DLD1 (cell line): ENCODE measurements around the gene TIPRL.
"Not testable (repeated sequence)": the region's sequence is repeated elsewhere in the genome, so short reads cannot be mapped to it uniquely, and the experiment has no call there.

Source experiments
- in situ Hi-C: cut with HindIII; loops from 2 replicates; pipeline ENCODE4 v1.10.0; 2017; ENCODE audit warnings: low sequenced_read_pairs

The TIPRL gene

DNA sequence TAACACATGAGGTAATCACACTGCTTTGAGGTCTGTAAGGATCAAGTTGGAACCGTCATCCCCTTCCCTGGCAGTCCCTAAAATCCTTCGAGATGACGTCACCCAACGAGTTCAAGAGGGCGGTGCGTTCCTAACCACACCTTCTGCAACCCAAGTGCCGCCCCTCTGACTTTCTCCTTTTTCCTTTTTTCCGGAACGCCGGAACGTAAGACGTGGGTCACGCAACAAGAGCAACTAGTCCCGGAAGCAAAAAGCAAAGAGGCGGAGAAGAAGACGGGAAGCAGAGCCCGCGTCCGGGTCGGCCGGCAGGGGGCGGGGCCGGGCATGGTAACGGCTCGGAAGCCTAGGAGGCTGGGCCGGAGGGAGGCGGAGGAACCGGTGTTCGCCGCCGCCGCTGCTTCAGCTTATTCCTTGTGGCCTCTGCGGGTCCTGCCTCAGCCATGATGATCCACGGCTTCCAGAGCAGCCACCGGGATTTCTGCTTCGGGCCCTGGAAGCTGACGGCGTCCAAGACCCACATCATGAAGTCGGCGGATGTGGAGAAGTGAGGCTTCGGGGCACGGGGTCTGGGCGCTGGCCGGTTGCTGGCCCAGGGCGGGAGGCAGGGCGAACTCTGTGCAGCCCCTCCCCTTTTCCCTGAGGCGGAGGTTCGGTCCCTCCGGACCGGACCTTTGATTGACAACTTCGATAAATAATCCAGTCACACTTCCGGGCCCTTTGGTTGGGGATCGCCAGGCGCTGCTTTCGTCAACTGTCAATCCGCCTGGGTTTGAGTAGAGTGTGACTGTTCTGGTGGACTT is at the start of gene TIPRL:
Gene TIPRL (plus strand): TSS at position 325 of the 800 bp plus-strand sequence. CDS start 116 bp downstream, at position 441.
- in situ Hi-C loops = no loop called here

DNA sequence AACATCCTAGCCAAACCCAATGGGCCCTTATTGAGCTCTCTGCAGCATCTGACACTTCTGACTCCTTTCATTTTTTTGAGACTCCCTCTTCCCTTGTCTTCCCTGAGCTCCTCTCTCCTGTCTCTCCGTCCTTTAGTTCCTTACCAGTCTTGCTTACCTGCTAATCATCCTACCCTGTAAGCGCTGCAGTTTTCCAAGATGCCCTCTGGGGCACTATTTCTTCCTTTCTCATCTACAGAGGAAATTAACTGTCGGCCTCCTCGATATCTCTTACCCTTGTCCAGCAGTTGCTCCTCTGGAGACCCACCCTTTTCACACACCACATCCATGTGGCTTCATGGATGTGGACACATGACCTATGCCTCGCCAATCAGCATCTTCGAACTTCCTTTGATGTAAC is 48.8 kb upstream of the TIPRL start:
- in situ Hi-C loops = no loop called here

DNA sequence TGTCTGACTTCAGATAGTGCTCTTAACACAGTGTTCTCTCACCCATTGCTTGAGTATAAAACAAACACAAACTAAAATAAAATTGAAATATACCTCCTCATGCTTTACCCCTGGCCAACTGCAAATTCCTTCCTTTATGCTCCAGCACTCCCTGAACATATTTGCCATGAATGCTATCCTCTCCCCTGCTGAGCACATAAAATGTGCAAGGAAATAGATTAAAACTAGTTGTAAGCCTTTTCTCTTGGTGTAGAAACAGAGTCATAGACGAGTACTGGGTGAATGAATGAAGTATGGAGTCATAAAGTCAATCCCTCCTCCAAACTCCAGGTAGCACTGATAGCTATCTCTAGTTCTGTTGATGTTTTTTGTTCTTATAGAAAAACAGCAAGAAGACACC is 44.6 kb upstream of the TIPRL start:
- in situ Hi-C loops = no loop called here

DNA sequence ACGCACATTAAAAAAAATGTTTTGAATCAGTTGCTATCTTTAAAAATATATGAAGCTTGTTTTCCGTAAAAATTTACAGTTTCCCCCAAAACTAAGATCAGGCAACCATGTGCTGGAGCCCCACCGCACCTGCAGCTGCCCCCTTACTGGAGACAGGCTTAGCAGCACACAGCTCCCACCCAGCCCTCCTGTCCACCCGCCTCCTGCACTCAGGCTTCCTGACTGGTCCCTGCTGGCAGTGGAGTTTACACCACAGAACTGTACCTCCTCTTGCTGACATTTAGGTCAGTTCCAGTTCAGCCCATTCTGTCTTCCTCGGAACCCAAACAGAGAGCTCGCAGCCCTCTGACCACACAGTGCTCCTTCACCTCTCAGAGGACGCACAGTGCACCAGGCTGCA is 44.1 kb upstream of the TIPRL start:
- in situ Hi-C loops = no loop called here

DNA sequence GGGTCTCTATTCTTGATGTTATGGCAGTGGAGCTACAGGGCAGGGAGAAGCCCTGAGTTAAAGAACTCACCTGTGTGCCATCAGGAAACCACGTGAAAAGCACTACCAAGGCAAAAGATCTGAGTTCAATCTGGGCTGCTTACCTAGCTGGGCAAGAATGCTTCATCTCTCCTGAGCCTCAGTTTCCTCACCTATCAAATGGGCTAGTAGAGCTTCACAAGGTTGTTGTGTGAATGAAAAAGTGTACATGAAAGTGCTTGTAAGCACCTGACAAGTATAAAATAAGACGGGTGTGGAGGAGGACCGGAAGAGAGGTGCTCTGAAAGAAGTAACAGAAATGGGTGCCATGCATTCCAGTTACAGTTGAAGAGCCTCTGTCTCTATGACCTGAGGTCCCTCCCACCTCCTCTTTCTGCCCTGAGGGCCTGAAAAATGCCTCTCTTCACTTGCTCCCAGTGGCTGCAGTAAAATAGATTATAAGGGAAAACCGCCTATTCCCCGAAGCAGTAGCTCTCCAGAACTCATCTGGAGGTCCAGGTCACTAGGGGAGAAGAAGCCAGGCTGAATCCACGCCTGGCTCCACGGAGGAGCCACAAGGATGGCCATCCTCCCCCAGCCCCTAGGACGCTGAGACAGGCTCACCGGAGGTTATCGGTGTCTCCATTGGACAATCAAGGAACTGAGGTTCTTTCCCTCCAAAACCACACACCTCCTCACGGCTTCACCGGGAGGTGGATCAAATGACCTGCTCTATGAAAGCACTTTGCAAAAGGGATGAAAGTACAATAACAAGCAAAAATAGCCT is 43.4 kb upstream of the TIPRL start:
- in situ Hi-C loops = no loop called here

DNA sequence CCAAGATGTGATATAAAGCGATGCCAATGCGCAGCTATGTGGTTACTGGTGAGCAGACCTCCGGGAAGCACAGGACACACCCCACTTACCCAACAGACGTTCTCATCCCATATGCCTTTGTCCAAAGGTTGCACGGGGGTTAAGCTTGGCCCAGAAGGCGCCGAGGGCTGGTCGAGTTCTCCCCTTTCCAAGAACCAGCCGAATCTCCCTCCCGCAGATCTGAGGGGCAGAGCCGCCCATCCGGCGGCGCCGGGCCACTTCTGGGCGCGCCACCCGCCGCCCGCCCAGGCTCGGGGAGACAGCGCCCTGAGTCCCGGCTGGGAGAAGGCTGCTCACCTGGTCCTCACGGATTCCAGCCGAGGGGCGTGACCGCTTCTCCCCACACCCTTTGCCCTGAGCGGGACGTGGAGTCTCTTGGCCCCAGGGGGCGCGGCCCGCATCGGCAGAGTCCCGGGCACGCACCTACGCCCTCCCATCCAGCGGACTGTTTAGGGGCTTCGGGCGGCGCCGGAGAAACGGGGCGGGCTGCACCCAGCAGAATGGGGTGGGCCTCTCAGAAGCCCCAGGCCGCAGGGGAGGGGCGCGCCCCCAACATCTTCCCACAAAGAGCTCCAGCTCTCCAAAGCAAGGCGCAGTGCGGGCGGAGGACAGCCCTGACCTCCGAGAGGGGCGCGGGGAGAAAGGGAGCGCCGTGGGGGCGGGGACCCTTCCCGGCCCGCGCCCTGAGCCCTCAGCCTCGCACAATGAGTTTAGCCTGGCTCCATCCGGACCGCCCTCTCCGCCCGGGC is 42.6 kb upstream of the TIPRL start:
- in situ Hi-C loops = no loop called here

DNA sequence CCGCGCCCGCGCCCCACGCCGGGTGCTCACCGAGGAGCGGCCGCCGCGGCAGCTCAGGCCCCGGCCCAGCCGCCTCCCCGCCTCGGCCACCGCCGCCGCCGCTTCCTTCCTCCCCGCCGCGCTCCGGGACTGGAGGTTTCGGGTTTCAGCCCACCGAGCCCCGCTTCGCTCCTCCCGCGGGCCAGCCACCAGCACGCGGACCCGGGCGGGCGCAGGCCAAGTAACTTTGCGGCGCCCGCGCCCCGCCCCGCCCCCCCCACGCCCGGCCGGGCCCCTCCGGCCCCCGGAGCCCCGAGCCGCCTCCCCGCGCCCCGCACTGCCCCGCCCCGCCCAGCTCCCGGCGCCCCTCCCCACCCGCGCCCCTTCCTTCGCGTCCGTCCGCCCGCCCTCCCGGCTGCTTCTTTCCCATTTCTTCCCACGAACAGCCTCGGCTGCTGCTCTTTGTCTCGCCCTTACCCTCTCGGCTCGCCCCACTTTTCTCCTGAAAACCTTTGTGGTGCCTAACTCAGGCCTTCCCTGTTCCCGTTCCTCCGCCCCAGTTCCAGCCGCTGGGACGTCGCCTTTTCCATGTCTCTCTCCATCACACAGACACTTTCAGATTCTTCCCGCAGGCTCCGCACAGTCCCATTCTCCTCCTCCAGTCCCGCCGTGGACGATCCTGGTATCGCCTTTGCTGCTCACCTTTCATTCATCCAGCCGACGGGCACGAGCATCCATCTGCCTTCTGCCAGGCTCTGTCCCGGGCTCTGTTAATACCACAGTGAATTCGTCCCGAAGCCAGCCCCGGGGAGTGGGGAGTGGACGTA is 41.9 kb upstream of the TIPRL start, which contains the start of gene GPR161:
Gene GPR161 (minus strand): TSS at position 222 of the 806 bp plus-strand sequence. CDS start 32,080 bp downstream, outside the sequence.
- in situ Hi-C loops = no loop called here

DNA sequence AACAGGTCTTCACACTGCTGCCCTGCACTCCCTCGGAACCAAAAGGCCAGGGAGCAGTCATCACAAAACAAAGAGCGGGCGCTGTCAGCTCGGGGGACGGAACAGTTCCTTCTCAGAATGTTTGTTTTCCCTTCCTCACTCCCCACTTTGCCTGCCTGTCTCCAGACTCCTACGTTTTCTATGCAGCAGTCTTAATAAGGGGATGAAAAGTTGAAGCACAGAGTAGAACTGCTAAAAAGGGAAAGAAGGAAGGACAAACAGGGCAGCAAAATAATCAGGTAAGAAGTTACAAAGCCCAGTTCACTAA is 41.3 kb upstream of the TIPRL start:
- in situ Hi-C loops = no loop called here

DNA sequence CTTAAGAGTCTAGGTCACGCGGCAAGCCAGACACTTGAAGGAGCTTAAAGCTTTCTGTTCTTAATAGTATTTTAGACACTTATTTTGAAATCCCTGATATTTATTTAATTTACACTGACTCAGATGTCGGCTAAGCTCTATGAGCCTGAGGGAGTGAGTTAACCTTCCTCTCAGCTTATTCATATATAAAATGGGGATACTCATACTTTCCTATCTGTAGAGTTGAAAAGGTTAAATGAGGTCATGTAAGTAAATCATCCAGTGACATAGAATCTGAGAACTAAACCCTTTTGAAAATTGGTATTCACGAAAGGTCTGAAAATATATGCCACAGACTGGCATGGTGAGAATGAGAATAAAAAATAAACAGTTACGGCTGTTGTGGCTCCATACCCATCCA is 40.6 kb upstream of the TIPRL start:
- in situ Hi-C loops = no loop called here

DNA sequence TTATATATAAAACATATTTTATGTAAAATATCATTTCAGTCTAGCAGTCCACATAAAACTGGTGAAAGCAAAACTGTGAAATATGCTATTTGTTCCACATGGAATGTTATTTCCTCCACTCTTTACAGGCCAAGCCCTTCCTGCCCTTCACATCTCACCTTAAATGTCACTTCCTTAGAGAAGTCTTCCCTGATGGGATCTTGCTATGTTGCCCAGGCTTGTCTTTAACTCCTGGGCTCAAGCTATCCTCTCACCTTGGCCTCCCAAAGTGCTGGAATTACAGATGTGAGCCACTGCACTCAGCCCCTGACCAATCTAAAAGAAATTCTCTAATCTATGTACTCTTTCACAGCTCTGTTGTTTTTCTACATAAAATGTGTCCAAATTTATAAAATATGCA is 39.7 kb upstream of the TIPRL start:
- in situ Hi-C loops = no loop called here

DNA sequence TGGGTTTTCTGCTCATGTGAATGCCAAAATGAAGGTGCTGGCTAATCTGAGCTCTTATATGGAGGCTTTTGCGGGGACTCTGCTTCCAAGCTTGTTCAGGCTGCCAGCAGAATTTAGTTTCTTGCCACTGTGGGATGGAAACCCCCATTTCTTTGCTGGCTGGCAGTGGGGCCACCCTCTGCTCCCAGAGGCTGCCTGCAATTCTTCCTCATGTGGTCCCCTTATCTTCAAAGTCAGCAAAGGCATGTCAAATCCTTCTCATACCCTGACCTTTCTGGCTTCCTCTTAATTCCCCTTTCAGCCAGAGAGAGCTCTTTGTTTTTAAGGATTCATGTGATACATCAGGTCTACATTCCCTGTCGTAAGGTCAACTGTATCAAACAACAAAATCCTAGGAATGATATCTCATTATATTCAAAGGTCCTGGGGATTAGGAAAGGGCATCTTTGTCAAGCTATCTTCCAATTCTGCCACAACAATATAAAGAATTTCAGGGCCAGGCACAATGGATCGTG is 36.8 kb upstream of the TIPRL start:
- in situ Hi-C loops = no loop called here

DNA sequence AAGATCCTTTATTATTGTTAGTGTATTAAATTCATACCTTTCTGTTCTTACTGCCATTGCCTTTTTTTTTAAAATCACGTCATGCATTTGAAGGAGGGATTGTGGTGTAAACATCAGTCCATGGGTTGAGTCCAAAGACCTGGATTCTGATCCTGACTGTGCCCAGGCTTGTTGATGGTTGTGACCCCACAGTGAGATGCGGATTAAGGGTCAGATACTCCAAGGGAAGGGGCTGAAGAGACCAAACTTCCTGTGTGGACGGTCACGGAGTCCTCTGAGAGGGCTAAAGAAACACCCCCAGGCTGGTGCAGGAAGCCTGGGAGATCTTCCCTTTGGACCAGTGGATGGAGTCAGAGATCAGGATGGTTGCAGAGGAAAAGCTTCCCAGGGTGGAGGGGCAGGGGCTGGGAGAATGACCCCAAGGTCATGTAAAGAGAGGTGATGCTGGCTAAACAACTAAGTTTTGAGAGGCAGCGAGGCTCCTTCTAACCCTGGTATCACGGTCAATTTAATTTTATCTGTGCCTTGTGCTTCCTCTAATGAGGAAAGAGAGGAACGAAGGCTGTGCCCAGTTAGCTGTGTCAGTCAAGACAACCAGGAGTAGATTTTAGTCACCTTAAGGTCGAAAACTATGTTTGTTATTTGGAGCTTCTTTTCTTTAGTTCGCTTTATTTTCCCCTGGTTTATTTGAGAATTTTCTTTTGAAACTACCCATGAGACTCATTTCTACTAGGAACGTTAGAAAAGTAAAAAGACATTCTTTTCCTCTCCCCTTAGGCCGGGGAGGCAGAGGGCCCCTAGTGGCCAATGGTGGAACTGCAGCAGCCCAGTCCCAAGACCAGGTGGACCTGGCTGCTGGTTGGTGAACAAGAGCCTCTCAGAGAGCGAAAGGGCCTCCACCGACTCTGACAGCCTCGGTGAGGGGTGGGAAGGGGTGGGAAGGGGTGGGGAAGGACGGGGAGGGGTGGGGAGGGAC is 33.3 kb upstream of the TIPRL start:
- in situ Hi-C loops = no loop called here

DNA sequence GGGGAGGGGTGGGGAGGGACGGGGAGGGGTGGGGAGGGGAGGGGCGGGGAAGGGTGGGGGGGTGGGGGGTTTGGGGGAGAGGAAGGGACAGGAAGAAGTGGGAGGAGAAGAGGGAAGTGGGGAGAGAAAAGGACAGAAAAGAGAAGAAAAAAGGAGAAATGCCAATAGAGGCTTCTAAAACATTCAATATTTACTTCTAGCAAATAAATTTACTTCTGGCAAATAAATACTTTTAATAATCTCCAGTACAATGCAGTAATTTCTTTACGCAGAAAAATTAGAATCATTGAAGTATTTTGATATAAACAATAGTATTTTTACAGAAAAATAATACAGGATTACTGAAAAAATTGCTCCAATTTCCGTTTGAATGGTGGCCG is 32.6 kb upstream of the TIPRL start:
- in situ Hi-C loops = no loop called here

DNA sequence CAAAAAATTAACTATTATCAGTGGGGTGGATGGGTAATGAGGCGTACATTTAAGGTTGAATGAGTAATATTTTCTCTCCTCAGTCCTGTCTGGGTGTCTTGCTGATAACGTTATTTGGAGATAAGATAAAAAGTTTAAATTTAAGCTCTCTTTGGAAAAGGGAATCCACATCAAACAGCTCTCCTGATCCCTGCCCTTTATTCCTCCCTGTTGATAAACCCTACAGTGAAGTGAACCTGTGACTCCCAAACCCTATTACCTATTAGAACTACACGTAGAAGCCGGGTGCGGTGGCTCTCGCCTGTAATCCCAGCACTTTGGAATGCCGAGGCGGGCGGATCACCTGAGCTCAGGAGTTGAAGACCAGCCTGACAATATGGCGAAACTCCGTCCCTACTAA is 32.1 kb upstream of the TIPRL start:
- in situ Hi-C loops = no loop called here

DNA sequence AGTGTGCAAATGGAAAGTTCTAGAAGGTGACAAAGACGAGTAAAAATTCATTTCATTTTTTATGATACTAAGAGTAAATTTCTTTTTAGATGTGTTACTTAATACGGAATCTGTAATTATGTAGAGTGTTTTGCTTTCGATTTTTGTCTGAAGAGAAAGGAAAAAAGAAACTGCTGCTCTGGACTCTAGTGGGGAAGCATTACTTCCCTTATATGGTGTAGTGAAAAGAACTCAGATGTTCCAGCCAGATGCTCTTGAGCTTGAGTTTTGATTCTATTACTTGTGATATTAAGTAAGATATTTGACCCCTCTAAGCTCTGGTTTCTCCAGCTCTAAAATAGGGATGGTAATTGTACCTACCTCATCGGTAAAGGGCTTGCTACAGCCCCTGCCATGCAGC is 29.8 kb upstream of the TIPRL start:
- in situ Hi-C loops = no loop called here

DNA sequence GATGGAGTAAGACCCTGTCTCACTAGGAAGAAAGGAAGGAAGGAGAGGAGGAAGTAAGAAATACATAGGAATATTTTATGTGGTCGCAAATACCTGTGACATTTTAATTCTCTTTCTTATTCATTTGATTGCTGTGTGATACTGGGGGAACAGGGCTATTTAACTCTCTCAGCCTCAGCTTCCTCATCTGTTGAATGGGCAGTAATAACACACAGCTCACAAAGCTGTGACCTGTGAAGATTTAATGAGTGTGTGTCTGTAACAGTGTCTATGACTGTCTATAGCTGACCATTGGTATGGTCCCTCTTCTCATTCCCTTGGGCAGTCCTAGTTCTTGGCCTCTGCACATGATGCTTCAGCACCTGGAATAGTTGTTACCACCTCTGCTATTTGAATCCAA is 28.5 kb upstream of the TIPRL start:
- in situ Hi-C loops = no loop called here

DNA sequence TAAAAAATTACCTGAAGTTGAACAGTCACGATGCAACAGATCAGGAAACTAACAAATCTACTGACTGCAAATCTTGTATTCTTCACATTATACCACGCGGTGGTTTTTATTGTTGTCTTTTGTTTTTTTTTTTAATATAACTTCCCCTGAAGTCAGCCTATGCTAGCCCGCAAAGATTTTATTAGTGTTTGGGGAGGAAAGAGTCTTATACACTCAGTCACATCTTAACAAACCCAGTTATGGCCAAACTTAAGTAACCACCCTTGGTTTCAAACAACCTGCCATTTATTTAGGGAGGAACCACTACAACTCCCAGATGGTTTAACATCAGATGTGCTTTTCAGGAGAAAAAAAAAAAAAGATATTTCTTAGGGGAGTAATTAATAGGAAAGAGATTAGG is 26.8 kb upstream of the TIPRL start:
- in situ Hi-C loops = no loop called here

DNA sequence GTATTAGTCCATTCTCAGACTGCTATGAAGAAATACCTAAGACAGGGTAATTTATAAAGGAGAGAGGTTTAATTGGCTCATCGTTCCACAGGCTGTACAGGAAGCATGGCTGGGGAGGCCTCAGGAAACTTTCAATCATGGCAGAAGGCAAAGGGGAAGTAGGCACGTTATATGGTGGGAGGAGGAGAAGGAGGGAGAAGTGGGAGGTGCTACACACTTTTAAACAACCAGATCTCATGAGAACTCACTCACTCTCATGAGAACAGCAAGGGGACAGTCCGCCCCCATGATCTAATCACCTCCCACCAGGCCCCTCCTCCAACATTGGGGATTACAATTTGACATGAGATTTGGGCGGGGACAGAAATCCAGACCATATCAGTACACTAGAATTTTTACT is 24.1 kb upstream of the TIPRL start:
- in situ Hi-C loops = not testable (repeated sequence)

DNA sequence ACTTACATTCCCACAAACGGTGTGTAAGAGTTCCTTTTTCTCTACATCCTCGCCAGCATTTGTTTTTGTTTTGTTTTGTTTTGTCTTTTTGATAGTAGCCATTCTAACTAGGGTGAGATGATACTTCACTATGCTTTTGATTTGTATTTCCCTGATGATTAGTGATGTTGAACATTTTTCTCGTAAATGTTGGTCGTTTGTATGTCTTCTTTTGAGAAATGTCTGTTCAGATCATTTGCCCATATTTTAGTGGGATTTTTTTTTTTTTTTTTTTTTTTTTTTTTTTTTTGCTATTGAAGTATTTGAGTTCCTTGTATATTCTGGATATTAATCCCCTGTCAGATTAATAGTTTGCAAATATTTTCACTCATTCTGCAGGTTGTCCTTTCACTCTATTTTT is 22.9 kb upstream of the TIPRL start:
- in situ Hi-C loops = no loop called here
